ENCODE data around the gene ASAP3.
"Not testable (repeated sequence)": the region's sequence is repeated elsewhere in the genome, so short reads cannot be mapped to it uniquely, and the experiment has no call there.

The ASAP3 gene

DNA sequence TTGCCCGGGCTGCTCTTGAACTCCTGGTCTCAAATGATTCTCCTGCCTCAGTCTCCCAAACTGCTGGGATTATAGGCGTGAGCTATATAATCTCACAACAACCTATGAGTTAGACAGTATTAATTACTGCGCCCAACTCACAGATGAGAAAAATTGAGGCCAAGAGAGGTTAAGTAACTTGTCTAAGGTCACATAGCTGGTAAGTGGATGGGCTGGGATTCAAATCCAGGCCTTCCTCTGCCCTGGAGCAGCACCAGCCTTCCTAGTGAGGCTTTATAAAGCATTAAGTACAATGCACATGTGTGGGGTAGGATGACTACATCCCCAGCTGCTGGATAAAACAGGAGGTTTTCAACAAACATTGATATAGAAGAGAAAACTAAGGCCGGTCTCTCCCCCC, 31.9 kb upstream of the ASAP3 start:
- in situ Hi-C loops (cut with MboI; ENCODE audit: low sequenced_read_pairs) = no loop called here

GRCh38 chr1:23514111-23514679, 30.2 kb upstream of the ASAP3 start:
- in situ Hi-C loops (cut with MboI; ENCODE audit: low sequenced_read_pairs) = no loop called here

GRCh38 chr1:23509896-23510295, 25.9 kb upstream of the ASAP3 start:
- in situ Hi-C loops (cut with MboI; ENCODE audit: low sequenced_read_pairs) = no loop called here

- in situ Hi-C loops (cut with MboI; ENCODE audit: low sequenced_read_pairs) = no loop called here
Observed at GRCh38 chr1:23506376-23507107, 22.6 kb upstream of the ASAP3 start.

GRCh38 chr1:23505851-23506250, 21.9 kb upstream of the ASAP3 start:
- in situ Hi-C loops (cut with MboI; ENCODE audit: low sequenced_read_pairs) = no loop called here

GRCh38 chr1:23504156-23504555, 20.2 kb upstream of the ASAP3 start:
- in situ Hi-C loops (cut with MboI; ENCODE audit: low sequenced_read_pairs) = not testable (repeated sequence)

DNA sequence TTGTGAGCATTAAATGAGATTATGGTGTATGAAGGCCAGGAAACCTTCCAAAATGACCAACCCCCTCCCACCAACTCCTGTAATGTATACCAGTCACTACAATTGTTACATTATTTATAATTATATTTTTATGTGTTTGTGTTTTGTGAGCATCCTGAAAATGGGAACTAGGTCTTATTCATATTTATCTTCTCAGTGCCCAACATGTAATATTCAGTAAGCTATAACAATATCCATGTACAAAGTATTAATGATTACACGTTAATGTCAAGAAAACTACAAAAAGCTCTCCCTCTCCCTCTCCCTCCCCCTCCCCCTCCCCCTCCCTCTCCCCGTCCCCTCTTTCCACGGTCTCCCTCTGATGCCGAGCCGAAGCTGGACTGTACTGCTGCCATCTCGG, 19.0 kb upstream of the ASAP3 start:
- in situ Hi-C loops (cut with MboI; ENCODE audit: low sequenced_read_pairs) = no loop called here

- in situ Hi-C loops (cut with MboI; ENCODE audit: low sequenced_read_pairs) = no loop called here
Observed at GRCh38 chr1:23500466-23500865, 16.5 kb upstream of the ASAP3 start.

GRCh38 chr1:23497777-23498439, 13.9 kb upstream of the ASAP3 start:
- in situ Hi-C loops (cut with MboI; ENCODE audit: low sequenced_read_pairs) = no loop called here

DNA sequence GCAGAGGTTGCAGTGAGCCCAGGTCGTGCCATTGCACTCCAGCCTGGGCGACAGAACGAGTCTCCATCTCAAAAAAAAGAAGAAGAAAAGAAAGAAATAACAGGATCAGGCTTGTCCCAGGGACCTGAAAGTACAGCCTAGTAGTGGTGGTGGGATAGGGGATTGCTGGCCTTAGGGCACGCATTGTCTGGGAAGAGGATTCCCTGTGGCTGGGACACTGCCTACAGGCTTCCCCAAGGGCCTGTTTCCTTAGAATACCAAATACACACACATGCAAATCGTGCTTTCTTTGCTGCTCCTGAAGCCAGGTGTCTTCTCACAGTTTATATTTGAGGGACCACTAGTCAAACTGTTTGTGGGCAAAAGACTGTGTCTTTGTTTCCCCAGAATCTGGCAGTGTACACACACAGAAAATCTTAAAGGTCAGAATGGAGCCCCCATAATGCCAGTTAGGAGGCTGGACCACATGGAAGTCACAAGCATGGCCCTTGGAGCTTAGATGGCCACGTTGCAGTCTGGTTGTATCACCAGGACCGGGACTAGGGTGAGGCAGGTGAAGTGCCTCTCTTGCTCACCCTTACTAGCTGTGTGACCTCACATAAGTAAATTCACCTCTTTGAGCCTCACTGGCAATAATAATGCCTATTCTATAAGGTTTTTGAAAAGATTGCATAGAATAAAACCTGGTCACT, 12.7 kb upstream of the ASAP3 start:
- in situ Hi-C loops (cut with MboI; ENCODE audit: low sequenced_read_pairs) = no loop called here

DNA sequence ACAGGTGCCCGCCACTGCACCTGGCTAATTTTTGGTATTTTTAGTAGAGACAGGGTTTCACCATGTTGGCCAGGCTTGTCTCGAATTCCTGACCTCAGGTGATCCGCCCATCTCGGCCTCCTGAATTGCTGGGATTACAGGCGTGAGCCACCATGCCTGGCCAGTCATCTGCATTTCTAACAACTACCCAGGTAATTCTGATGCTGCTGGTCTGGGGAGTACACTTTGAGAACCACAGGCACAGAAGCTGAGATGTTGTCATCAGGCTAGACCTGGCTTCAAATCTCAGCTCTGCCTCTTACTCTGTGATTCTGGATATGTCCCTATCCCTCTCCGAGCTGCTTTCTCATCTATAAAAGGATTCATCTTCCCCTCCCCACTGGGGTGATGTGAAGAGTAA, 10.9 kb upstream of the ASAP3 start:
- in situ Hi-C loops (cut with MboI; ENCODE audit: low sequenced_read_pairs) = not testable (repeated sequence)

DNA sequence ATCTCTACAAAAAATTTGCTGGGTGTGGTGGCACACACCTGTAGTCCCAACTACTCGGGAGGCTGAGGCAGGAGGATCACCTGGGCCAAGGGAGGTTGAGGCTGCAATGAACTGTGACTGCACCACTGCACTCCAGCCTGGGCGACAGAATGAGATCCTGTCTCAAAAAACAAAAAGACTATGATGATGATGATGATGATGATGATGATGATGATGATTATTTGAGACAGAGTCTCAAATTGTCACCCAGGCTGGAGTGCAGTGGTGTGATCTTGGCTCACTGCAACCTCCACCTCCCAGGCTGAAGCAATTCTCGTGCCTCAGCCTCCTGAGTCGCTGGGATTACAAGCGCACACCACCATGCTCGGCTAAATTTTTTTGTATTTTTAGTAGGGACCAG, 8.8 kb upstream of the ASAP3 start:
- in situ Hi-C loops (cut with MboI; ENCODE audit: low sequenced_read_pairs) = not testable (repeated sequence)

DNA sequence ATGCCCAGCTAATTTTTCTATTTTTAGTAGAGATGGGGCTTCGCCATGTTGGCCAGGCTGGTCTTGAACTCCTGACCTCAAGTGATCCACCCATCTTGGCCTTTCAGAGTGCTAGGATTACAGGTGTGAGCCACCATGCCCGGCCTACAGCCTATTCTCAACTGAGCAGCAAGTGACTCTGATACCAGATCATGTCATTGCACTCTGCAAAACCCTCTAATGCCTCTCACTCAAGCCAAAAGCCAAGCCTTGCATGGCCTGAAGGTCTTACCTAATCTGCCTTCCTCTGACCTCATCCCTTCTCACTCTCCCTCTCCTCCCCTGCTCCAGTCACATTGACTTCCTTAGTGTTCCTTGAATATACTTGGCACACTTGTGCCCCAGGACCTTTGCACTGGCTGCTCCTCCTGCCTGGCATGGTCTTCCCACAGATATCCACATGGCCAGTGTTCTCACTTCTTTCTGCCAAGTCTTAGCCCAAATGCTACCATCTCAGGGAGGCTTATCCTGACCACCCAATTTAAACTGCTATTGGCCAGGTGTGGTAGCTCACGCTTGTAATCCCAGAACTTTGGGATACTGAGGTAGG, 8.2 kb upstream of the ASAP3 start:
- in situ Hi-C loops (cut with MboI; ENCODE audit: low sequenced_read_pairs) = no loop called here

DNA sequence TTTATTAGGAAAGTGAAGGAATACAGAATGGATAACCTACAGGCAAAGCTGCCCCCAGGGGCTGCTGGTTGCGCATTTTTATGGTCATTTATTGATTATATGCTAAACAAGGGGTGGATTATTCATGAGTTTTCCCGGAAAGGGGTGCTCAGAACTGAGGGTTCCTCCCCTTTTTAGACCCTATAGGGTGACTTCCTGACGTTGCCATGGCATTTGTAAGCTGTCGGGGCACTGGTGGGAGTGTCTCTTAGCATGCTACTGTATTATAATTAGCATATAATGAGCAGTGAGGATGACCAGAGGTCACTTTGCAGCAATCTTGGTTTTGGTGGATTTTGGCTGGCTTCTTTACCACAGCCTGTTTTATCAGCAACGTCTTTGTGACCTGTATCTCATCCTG, 5.9 kb upstream of the ASAP3 start:
- in situ Hi-C loops (cut with MboI; ENCODE audit: low sequenced_read_pairs) = no loop called here

GRCh38 chr1:23485002-23485332, 988 bp upstream of the ASAP3 start:
- in situ Hi-C loops (cut with MboI; ENCODE audit: low sequenced_read_pairs) = no loop called here

- in situ Hi-C loops (cut with MboI; ENCODE audit: low sequenced_read_pairs) = no loop called here
Observed at GRCh38 chr1:23484253-23485001, 448 bp upstream of the ASAP3 start.

GRCh38 chr1:23481904-23482303, 2.1 kb downstream of the ASAP3 start:
- in situ Hi-C loops (cut with MboI; ENCODE audit: low sequenced_read_pairs) = no loop called here

DNA sequence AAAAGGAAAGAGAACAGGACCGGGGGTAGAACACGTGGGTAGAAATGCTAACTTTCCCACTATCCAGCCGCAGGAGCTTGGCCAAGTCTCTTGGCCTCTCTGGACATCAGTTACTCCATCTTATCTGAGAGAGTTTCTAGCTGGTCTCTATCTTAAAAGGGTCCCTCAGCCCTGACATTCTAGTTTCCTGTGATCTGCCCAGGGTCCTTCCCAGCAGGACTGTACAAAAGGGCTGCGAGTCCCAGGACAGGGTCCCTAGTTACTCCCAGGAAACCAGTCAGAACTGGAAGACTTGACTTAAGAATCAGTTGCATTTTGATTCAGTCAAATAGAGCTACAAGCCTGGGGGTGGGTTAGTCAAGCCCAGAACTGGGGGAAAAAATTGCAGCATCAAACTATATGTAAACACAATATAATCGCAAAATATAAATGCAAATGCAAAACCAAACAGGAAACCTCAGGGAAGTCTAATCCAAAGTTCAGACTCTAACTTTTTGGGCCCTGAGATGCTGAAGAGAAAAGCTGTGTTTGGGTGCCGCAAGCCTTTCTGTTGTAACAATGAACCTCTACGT, 2.9 kb downstream of the ASAP3 start:
- in situ Hi-C loops (cut with MboI; ENCODE audit: low sequenced_read_pairs) = no loop called here

DNA sequence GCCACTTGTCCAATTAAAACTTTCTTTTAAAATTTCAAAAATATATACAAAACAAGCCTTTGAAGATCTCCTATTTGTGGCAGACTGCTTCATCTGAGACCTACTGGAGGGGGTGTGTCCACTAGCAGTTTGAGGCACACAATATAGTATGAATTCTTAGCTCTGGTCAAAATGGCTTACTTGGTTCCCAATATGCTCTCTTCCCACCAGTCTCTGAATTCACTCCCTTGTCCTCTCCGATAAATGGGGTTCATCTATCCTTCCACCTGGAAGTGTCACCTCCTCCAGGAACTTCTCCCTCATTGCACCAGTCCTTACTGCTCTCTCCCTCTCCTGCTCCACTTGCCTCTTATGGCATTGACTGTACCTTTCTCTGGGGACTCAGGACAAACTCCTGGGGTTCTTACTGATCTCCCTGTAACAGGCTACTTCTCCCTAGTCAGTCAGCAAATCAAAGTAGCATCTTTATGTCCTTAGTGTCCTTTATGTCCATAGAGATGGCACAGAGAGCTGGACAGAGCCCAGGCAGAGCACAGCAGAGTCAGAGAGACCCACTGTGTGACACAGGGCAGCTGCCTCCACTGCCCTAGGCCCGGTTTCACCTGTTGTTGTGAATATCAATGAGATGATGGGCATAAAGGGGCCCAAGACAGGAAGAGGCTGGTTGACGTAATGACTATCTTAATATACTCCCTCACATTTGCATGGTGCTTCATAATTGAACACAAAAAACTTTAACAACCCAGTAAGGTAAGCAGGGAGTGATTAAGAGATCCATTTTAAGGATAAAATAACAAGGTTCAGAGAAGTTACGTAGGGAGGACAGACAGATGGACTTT, 3.6 kb downstream of the ASAP3 start:
- in situ Hi-C loops (cut with MboI; ENCODE audit: low sequenced_read_pairs) = no loop called here

DNA sequence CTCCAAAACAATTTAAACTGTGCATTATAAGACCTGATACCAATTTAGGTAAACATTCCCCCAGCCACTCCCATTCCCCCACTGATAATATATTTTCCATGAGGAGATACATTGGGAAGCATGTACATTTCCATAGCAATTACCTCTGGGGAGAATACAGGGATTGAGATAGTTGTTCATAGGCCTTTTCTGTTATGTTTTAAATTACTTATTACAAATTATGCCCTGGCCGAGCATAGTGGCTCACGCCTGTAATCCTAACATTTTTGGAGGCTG, 4.4 kb downstream of the ASAP3 start:
- in situ Hi-C loops (cut with MboI; ENCODE audit: low sequenced_read_pairs) = no loop called here
